ENCODE data around the gene DPP6.

- no peak for TF ChIP-seq CTCF (IDR thresholded peaks at IDR 0.05)
- TF ChIP-seq POLR2A (IDR thresholded peaks at IDR 0.05): no peak
Observed at GRCh38 chr7:154729056-154729455, 676.9 kb downstream of the DPP6 start.

Data from ovary (tissue), 3 donors.